PFSK-1 (cell line): ENCODE measurements around the gene GLCE.

Experiments
- FOXP2 ChIP-seq: optimal IDR thresholded peaks from 2 replicates; pipeline ENCODE3; 2011; ENCODE audit warnings: borderline replicate concordance, control low read depth, inconsistent platforms; ENCODE audit not compliant: insufficient read depth; ENCODE audit errors: extremely low read length, extremely low read depth
- POLR2AphosphoS5 ChIP-seq: IDR thresholded peaks from 2 replicates; pipeline ENCODE4 v1.6.1; 2012; ENCODE audit warnings: low read depth, mild to moderate bottlenecking, control low read depth, low read length, moderate library complexity
- SIN3A ChIP-seq: IDR thresholded peaks from 2 replicates; pipeline ENCODE4 v1.6.1; 2012; ENCODE audit warnings: mild to moderate bottlenecking, low read length, moderate library complexity, borderline replicate concordance; ENCODE audit not compliant: insufficient read depth
- TAF1 ChIP-seq: IDR thresholded peaks from 2 replicates; pipeline ENCODE4 v1.6.1; 2012; ENCODE audit warnings: low read length, control low read depth, borderline replicate concordance; ENCODE audit not compliant: insufficient read depth
- TF ChIP-seq, protein P1 (sequence below), 2 experiments: IDR thresholded peaks; 2 replicates each; pipeline versions ENCODE4 v1.6.1 to v1.8.0; 2011 to 2012; ENCODE audit warnings: low read depth in 2 of 2, low read length in 2 of 2, control low read depth in 1 of 2, inconsistent platforms in 1 of 2, mild to moderate bottlenecking in 1 of 2, moderate library complexity in 1 of 2; ENCODE audit not compliant: insufficient read depth in 1 of 2

The GLCE gene

GRCh38 chr15:69289342-69290146 is 129.1 kb downstream of the GLCE start:
- TF ChIP-seq POLR2AphosphoS5: no peak
- TF ChIP-seq TAF1: no peak
- TF ChIP-seq FOXP2: no peak
- TF ChIP-seq SIN3A: no peak
- TF ChIP-seq, protein P1, sequence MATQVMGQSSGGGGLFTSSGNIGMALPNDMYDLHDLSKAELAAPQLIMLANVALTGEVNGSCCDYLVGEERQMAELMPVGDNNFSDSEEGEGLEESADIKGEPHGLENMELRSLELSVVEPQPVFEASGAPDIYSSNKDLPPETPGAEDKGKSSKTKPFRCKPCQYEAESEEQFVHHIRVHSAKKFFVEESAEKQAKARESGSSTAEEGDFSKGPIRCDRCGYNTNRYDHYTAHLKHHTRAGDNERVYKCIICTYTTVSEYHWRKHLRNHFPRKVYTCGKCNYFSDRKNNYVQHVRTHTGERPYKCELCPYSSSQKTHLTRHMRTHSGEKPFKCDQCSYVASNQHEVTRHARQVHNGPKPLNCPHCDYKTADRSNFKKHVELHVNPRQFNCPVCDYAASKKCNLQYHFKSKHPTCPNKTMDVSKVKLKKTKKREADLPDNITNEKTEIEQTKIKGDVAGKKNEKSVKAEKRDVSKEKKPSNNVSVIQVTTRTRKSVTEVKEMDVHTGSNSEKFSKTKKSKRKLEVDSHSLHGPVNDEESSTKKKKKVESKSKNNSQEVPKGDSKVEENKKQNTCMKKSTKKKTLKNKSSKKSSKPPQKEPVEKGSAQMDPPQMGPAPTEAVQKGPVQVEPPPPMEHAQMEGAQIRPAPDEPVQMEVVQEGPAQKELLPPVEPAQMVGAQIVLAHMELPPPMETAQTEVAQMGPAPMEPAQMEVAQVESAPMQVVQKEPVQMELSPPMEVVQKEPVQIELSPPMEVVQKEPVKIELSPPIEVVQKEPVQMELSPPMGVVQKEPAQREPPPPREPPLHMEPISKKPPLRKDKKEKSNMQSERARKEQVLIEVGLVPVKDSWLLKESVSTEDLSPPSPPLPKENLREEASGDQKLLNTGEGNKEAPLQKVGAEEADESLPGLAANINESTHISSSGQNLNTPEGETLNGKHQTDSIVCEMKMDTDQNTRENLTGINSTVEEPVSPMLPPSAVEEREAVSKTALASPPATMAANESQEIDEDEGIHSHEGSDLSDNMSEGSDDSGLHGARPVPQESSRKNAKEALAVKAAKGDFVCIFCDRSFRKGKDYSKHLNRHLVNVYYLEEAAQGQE (IDR thresholded peaks at IDR 0.05; ENCODE audit: insufficient read depth in 1 of 2, low read depth in 2 of 2, low read length in 2 of 2): no peak

DNA sequence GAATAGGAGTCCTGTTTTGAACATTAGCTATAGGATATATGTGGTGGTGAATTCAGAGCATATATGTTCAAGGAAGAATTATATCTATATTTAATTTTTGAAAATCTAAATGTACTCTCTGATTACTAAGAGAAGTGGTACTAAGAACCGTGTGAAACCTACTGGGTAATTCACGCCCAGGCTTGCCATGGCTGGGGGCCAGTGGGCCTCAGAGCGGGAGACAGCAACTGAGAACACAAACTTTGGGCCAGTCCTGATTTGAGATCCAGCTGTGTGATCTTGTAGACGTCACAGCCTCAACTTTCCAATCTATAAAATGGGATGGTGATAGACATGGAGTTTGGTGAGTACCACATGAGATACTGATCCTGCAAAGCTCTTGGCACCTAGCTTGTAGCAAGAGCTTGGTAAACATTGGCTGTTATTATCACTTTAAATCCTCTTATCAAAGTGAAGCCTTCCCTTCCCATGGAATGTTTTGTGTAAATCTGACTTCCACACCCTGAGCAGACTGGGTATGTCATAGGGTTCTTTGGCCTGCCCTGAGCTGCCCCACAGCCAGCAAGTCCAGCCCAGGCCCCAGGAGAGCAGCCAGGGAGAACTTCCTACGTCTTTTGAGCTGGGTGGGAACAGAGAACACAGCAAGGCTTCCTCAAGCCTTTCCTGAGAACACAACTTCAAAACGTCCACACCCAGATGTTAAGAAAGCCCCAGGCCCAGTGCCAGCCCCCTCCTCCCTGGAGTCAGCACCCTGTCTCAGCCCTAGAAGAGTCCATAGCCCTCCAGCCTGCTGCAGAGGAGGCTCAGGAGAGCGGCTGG is 130.1 kb downstream of the GLCE start:
- no peak for TF ChIP-seq FOXP2
- no peak for TF ChIP-seq POLR2AphosphoS5
- no peak for TF ChIP-seq SIN3A
- TF ChIP-seq TAF1: no peak
- TF ChIP-seq, protein P1 (IDR thresholded peaks at IDR 0.05; ENCODE audit: insufficient read depth in 1 of 2, low read depth in 2 of 2, low read length in 2 of 2): no peak

DNA sequence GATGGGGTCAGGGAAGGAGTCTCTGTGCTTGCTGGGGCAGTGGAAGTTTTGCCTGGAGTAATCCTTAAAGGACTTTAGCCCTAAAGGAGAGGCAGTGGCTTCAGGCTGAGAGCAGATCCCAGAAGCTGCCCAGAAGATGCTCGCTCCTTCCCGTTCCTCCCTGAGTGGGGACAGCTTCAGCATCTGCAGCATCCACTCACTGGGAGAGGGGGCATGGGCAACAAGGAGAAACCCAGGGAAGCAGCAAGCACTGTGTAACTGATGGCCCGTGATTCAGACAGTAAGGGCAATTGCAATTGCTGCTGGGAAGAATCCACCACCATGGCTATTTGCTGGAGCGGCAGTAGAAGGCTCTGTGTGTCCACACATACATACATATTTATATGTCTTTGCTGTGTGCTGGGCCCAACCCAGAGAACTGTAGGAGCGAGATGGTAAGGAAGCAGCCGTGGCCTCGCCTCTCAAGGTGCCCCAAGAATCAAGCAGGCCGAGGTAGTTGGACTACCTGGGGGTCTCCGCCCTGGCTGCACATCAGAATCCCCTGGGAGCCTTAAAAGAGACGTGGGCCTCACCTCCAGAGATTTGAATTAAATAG is 132.5 kb downstream of the GLCE start:
- TF ChIP-seq TAF1: no peak
- TF ChIP-seq, protein P1 (IDR thresholded peaks at IDR 0.05; ENCODE audit: insufficient read depth in 1 of 2, low read depth in 2 of 2, low read length in 2 of 2): no peak
- no peak for TF ChIP-seq POLR2AphosphoS5
- no peak for TF ChIP-seq SIN3A
- no peak for TF ChIP-seq FOXP2

DNA sequence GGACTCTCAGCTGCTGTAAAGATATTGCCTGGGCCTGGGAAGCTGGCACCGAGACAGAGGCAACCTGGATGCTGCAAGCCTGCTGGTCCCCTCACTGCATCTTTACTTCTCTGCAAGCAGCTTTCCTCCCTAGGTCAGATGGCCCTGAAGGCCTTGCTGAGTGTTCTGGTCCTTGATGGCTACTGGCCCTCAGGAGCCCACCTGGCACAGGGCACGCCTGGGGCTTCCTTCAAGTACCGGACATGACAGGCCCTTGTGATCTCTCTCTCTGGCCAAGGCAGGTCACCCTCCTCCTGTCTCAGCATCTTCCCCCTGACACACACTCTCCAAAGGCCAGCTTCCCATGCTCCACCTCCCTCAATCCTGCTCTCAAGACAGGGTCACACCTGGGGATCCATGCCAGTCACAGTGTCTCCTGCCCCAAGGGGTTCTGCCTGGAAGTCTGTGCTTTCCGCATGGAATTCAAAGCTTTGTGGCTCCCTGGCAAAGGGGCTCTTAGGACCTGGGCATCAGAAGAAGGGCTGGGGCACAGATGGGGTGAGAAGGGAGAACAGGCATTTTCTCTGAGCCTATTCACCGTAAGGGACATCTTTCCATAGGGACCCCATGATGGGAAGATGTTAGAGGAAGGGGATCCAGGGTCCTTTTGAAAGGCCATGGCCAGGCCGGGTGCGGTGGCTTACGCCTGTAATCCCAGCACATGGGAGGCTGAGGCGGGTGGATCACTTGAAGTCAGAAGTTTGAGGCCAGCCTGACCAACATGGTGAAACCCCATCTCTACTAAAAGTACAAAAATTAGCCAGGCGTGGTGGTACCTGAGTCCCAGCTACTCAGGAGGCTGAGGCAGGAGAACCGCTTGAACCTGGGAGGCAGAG is 133.5 kb downstream of the GLCE start:
- TF ChIP-seq FOXP2 (no peak), SIN3A (no peak), TAF1 (no peak), POLR2AphosphoS5 (no peak)
- TF ChIP-seq, protein P1 (IDR thresholded peaks at IDR 0.05; ENCODE audit: insufficient read depth in 1 of 2, low read depth in 2 of 2, low read length in 2 of 2): no peak
